ENCODE results near the gene LMAN1L. TPM values are rescaled to one million over a fixed set of nuclear protein-coding genes. Genes with fewer than 3 reads are reported as not detected.

Gene LMAN1L
- total and polyA plus RNA-seq, 2 experiments from 2014 or later, result not detected

- TF ChIP-seq EZH2 (IDR thresholded peaks at IDR 0.05; ENCODE audit: borderline replicate concordance) (no peak), EZH2phosphoT487 (IDR thresholded peaks at IDR 0.05; ENCODE audit: low read depth, severe bottlenecking, unreplicated experiment) (no peak), CTCF (IDR thresholded peaks at IDR 0.05; ENCODE audit: poor library complexity) (no peak)
- Histone ChIP-seq H3K79me2 (peaks cover 47% of the 10 kb centered on the region), H3K9me3 (ENCODE audit: low read depth) (no peaks in the 10 kb centered on the region), H3K4me3 (no peak overlapping the region), H4K20me1 (ENCODE audit: insufficient read depth, poor library complexity, severe bottlenecking) (peaks cover 23% of the 10 kb centered on the region), H3K9me2 (replicated peaks; ENCODE audit: insufficient read depth) (no peaks in the 10 kb centered on the region), H3K27me3 (no peaks in the 10 kb centered on the region), H3K27ac (no peak overlapping the region), H3K36me3 (replicated peaks; ENCODE audit: insufficient read depth, low read depth) (no peaks in the 10 kb centered on the region), H3K4me2 (no peak overlapping the region), H3K4me1 (ENCODE audit: insufficient read depth) (peaks cover 11% of the 10 kb centered on the region), H2AFZ (no peak overlapping the region)
- WGBS (ENCODE audit: low lambda C conversion rate, missing lambda C conversion rate), result 97% methylated on average over 13 of the region's 13 CpGs
- DNase-seq (ENCODE audit: low spot score), result no peak
Observed at GRCh38 chr15:74854453-74855022, 41.9 kb downstream of the LMAN1L start.

- no peak for DNase-seq (ENCODE audit: low spot score)
- Histone ChIP-seq H3K9me2 (replicated peaks; ENCODE audit: insufficient read depth) (no peaks in the 10 kb centered on the region), H3K4me2 (no peak overlapping the region), H3K9me3 (ENCODE audit: low read depth) (no peaks in the 10 kb centered on the region), H3K27me3 (no peaks in the 10 kb centered on the region), H3K4me1 (ENCODE audit: insufficient read depth) (peaks cover 11% of the 10 kb centered on the region), H3K79me2 (peaks cover 61% of the 10 kb centered on the region), H3K36me3 (replicated peaks; ENCODE audit: insufficient read depth, low read depth) (no peaks in the 10 kb centered on the region), H2AFZ (no peak overlapping the region), H3K4me3 (no peak overlapping the region), H3K27ac (no peak overlapping the region), H4K20me1 (ENCODE audit: insufficient read depth, poor library complexity, severe bottlenecking) (peaks cover 33% of the 10 kb centered on the region)
- TF ChIP-seq CTCF (IDR thresholded peaks at IDR 0.05; ENCODE audit: poor library complexity) (no peak), EZH2 (IDR thresholded peaks at IDR 0.05; ENCODE audit: borderline replicate concordance) (no peak), EZH2phosphoT487 (IDR thresholded peaks at IDR 0.05; ENCODE audit: low read depth, severe bottlenecking, unreplicated experiment) (no peak)
- WGBS (ENCODE audit: low lambda C conversion rate, missing lambda C conversion rate), result 98% methylated on average over 2 of the region's 2 CpGs
Observed at GRCh38 chr15:74855857-74856256, 43.2 kb downstream of the LMAN1L start.

- H3K4me3 ChIP-seq, result no peak overlapping the region
- no peaks in the 10 kb centered on the region for H3K9me2 ChIP-seq (replicated peaks; ENCODE audit: insufficient read depth)
- WGBS (ENCODE audit: low lambda C conversion rate, missing lambda C conversion rate), result 100% methylated on average over 1 of the region's 1 CpG
- no peaks in the 10 kb centered on the region for H3K36me3 ChIP-seq (replicated peaks; ENCODE audit: insufficient read depth, low read depth)
- H3K4me1 ChIP-seq (ENCODE audit: insufficient read depth), result peaks cover 11% of the 10 kb centered on the region
- no peak overlapping the region for H3K27ac ChIP-seq
- TF ChIP-seq EZH2phosphoT487 (IDR thresholded peaks at IDR 0.05; ENCODE audit: low read depth, severe bottlenecking, unreplicated experiment) (no peak), CTCF (IDR thresholded peaks at IDR 0.05; ENCODE audit: poor library complexity) (no peak), EZH2 (IDR thresholded peaks at IDR 0.05; ENCODE audit: borderline replicate concordance) (no peak)
- peaks cover 67% of the 10 kb centered on the region for H3K79me2 ChIP-seq
- no peak overlapping the region for H3K4me2 ChIP-seq
- peaks cover 39% of the 10 kb centered on the region for H4K20me1 ChIP-seq (ENCODE audit: insufficient read depth, poor library complexity, severe bottlenecking)
- DNase-seq (ENCODE audit: low spot score), result no peak
- no peak overlapping the region for H2AFZ ChIP-seq
- no peaks in the 10 kb centered on the region for H3K27me3 ChIP-seq
- no peaks in the 10 kb centered on the region for H3K9me3 ChIP-seq (ENCODE audit: low read depth)
Observed at GRCh38 chr15:74856537-74856936, 43.9 kb downstream of the LMAN1L start.
